Neutrophil (primary cell): ENCODE measurements around the gene GRIK3.

ENCODE experiments used
- H3K27ac ChIP-seq: fragments of 200-600 bp; sonication (generic); 2 replicates; pipeline ENCODE4 v1.5.1; 2016; ENCODE audit warnings: mild to moderate bottlenecking, moderate library complexity
- H3K27me3 ChIP-seq: fragments of 200-600 bp; sonication (generic); 2 replicates; pipeline ENCODE4 v1.6.0; 2016; ENCODE audit warnings: mild to moderate bottlenecking
- H3K36me3 ChIP-seq: fragments of 200-600 bp; sonication (generic); 2 replicates; pipeline ENCODE4 v1.5.1; 2017
- H3K4me1 ChIP-seq, 2 experiments: fragments of 200-600 bp in 1 of 2; sonication (generic) in 1 of 2; 1 replicate in 1 of 2; 2 replicates in 1 of 2; pipeline versions ENCODE4 v1.5.1 to v1.6.1; 2013 to 2016; ENCODE audit warnings: low read depth in 1 of 2, low read length in 1 of 2, mild to moderate bottlenecking in 1 of 2, moderate library complexity in 1 of 2; ENCODE audit not compliant: control insufficient read depth in 1 of 2, insufficient read depth in 1 of 2
- H3K4me3 ChIP-seq, 2 experiments: fragments of 200-600 bp in 1 of 2; sonication (generic) in 1 of 2; 1 replicate in 1 of 2; 2 replicates in 1 of 2; pipeline ENCODE4 v1.5.1; 2013 to 2016; ENCODE audit warnings: low read depth in 1 of 2, low read length in 1 of 2, mild to moderate bottlenecking in 1 of 2, moderate library complexity in 1 of 2
- H3K9me3 ChIP-seq: fragments of 200-600 bp; sonication (generic); 2 replicates; pipeline ENCODE4 v1.5.1; 2016
- CTCF ChIP-seq: fragments of 200-600 bp; sonication (generic); IDR thresholded peaks from 2 replicates; pipeline ENCODE4 v1.5.1; 2016; ENCODE audit warnings: antibody characterized with exemption

Gene GRIK3

GRCh38 chr1:37056325-37056724 lies 22.0 kb upstream of the GRIK3 start:
- Histone ChIP-seq H3K4me3 (no peak overlapping the region), H3K9me3 (no peaks in the 10 kb centered on the region), H3K36me3 (no peaks in the 10 kb centered on the region), H3K27ac (no peak overlapping the region), H3K4me1 (no peaks in the 10 kb centered on the region), H3K27me3 (peaks cover 16% of the 10 kb centered on the region)
- no peak for TF ChIP-seq CTCF

GRCh38 chr1:37055631-37056030 lies 21.3 kb upstream of the GRIK3 start:
- H3K36me3 ChIP-seq: no peaks in the 10 kb centered on the region
- no peaks in the 10 kb centered on the region for H3K9me3 ChIP-seq
- peaks cover 18% of the 10 kb centered on the region for H3K27me3 ChIP-seq
- no peak for TF ChIP-seq CTCF
- H3K27ac ChIP-seq: no peak overlapping the region
- no peaks in the 10 kb centered on the region for H3K4me1 ChIP-seq
- H3K4me3 ChIP-seq: no peak overlapping the region

- TF ChIP-seq CTCF: no peak
- Histone ChIP-seq H3K4me1 (no peaks in the 10 kb centered on the region), H3K27me3 (peaks cover 22% of the 10 kb centered on the region), H3K4me3 (no peak overlapping the region), H3K9me3 (no peaks in the 10 kb centered on the region), H3K27ac (no peak overlapping the region), H3K36me3 (no peaks in the 10 kb centered on the region)
Observed at GRCh38 chr1:37053173-37053572, 18.9 kb upstream of the GRIK3 start.

- no peaks in the 10 kb centered on the region for H3K4me1 ChIP-seq
- H3K4me3 ChIP-seq: no peak overlapping the region
- no peak overlapping the region for H3K27ac ChIP-seq
- no peaks in the 10 kb centered on the region for H3K9me3 ChIP-seq
- no peaks in the 10 kb centered on the region for H3K36me3 ChIP-seq
- TF ChIP-seq CTCF: no peak
- peaks cover 22% of the 10 kb centered on the region for H3K27me3 ChIP-seq
Observed at GRCh38 chr1:37052120-37052519, 17.8 kb upstream of the GRIK3 start.

GRCh38 chr1:37051346-37051745 lies 17.0 kb upstream of the GRIK3 start:
- Histone ChIP-seq H3K4me1 (no peaks in the 10 kb centered on the region), H3K27ac (no peak overlapping the region)
- TF ChIP-seq CTCF: no peak

GRCh38 chr1:37047542-37047941 lies 13.2 kb upstream of the GRIK3 start:
- no peaks in the 10 kb centered on the region for H3K4me1 ChIP-seq
- H3K27me3 ChIP-seq: peaks cover 33% of the 10 kb centered on the region
- no peak overlapping the region for H3K27ac ChIP-seq
- H3K4me3 ChIP-seq: no peak overlapping the region
- no peaks in the 10 kb centered on the region for H3K36me3 ChIP-seq
- H3K9me3 ChIP-seq: no peaks in the 10 kb centered on the region
- no peak for TF ChIP-seq CTCF

More at GRCh38 chr1:37051346-37051745, 17.0 kb upstream of the GRIK3 start:
- no peaks in the 10 kb centered on the region for H3K9me3 ChIP-seq
- H3K36me3 ChIP-seq: no peaks in the 10 kb centered on the region
- no peak overlapping the region for H3K4me3 ChIP-seq
- peaks cover 27% of the 10 kb centered on the region for H3K27me3 ChIP-seq
